Urinary bladder (tissue), 4 donors: ENCODE data around the gene SPHKAP. TPM values are rescaled to one million over a fixed set of nuclear protein-coding genes. Genes with fewer than 3 reads are reported as not detected.
"Not testable (repeated sequence)": the region's sequence is repeated elsewhere in the genome, so short reads cannot be mapped to it uniquely, and the experiment has no call there.

Experiments used
- DNase-seq: peaks from one replicate; pipeline ENCODE4 v3.0.0-alpha.2; 2015; ENCODE audit errors: extremely low spot score
- H3K27ac ChIP-seq: one replicate; pipeline ENCODE4 v1.5.1; 2013; ENCODE audit warnings: low read depth, mild to moderate bottlenecking, moderate library complexity
- H3K36me3 ChIP-seq: one replicate; pipeline ENCODE4 v1.6.1; 2013; ENCODE audit warnings: mild to moderate bottlenecking, moderate library complexity; ENCODE audit not compliant: insufficient read depth
- H3K4me1 ChIP-seq: one replicate; pipeline ENCODE4 v1.6.1; 2013; ENCODE audit warnings: mild to moderate bottlenecking, moderate library complexity; ENCODE audit not compliant: insufficient read depth
- H3K4me3 ChIP-seq: one replicate; pipeline ENCODE4 v1.5.1; 2013; ENCODE audit warnings: low read depth, low read length
- WGBS: extraction: QIAGEN DNeasy Blood & Tissue Kit; methylation state at CpG from one replicate; pipeline ENCODE4 v1.1.7; 2013; 5-methylcytosine and 5-hydroxymethylcytosine counted together
- polyA plus RNA-seq: library from polyadenylated mRNA; stranded (reverse); fragments of 200-250 nt; gene quantifications from one replicate; pipeline ENCODE4 v1.2.3, GENCODE V29; 2013
- small RNA-seq: library from RNA; depleted of rRNA; stranded (forward); fragments of <200 nt; gene quantifications from one replicate; pipeline ENCODE3, GENCODE V24; 2014
- total RNA-seq: library from RNA; depleted of rRNA; stranded (reverse); fragments of >200 nt; gene quantifications from one replicate; pipeline ENCODE4 v1.2.3, GENCODE V29; 2014
- donor health status: healthy with polysubstance abuse.
- donor health status: healthy.

Gene SPHKAP
- total and polyA plus RNA-seq, 2 donors, result 0.11 to 1.1 TPM

GRCh38 chr2:227942021-227942420, 239.5 kb downstream of the SPHKAP start:
- no peaks in the 10 kb centered on the region for H3K4me1 ChIP-seq
- no peak overlapping the region for H3K4me3 ChIP-seq
- no peaks in the 10 kb centered on the region for H3K36me3 ChIP-seq
- DNase-seq, result no peak
- 68% methylated on average over 2 of the region's 2 CpGs for WGBS
- no peak overlapping the region for H3K27ac ChIP-seq

- Histone ChIP-seq H3K4me1 (no peaks in the 10 kb centered on the region), H3K36me3 (no peaks in the 10 kb centered on the region), H3K27ac (no peak overlapping the region), H3K4me3 (no peak overlapping the region)
- 46% methylated on average over 11 of the region's 11 CpGs for WGBS
- DNase-seq, result no peak
These were observed 242.0 kb downstream of the SPHKAP start for GRCh38 chr2:227939271-227940027.

DNA sequence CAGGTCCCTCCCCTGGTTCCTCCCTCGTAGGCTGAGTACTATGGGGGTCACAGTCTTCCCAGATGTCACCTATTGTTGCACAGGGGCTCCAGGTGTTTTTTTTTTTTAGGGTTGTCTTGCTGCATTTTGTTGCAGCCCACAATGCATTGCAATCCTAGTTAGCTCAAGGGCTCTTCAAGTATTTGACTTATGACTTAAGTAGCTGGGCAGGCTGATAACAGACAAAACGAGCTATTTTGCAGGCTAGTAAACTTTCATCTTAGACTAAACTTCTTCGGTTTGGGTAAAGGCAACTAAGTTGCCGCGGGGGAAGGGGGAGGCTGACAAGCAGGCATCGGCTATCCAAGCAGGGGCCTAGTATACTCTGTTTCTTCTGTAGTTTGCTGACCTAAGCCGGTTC, 245.2 kb downstream of the SPHKAP start:
- not testable (repeated sequence) for H3K4me1 ChIP-seq, H3K4me3 ChIP-seq, H3K27ac ChIP-seq, DNase-seq, H3K36me3 ChIP-seq
- 48% methylated on average over 7 of the region's 7 CpGs for WGBS

DNA sequence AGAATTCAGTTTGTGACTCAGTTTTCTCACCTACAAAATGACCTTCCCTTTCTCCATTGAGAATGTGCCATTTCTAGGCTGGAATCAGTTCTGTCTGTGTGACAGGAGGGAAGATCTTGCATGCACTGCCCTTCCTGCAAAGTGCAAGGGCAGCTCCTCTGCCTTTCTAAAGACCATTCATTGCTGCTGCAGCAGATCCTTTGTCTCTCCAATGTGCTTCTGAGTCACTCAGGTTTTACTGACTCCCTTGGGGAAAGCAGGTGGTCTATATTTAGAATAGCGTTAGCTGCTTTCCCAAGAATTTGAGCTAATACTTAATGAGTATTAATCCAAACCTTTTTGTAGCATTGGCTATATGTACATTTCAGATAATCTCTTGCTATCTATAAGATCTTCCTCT, 247.6 kb downstream of the SPHKAP start:
- DNase-seq, result no peak
- Histone ChIP-seq H3K4me1 (no peaks in the 10 kb centered on the region), H3K4me3 (no peak overlapping the region), H3K36me3 (no peaks in the 10 kb centered on the region), H3K27ac (no peak overlapping the region)
- WGBS, result 63% methylated on average over 1 of the region's 1 CpG

DNA sequence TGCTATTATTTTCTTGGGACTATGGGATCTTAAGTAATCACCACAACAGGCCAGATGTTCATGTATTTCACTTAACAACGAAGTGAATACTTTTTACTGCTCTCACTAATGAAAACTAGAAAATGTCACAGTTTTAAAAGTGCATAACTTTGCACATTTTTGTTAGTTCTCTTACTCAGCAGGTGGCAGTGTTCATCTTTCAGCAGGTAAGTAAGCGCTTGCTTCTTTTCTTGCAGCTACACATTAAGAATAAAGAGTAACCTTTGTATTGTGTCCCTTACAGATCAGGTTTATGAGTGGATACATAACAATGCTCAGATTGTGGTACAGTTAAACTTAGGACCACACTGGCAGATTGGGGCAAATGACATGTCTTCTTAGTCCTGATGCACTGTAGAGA, 249.1 kb downstream of the SPHKAP start:
- no peaks in the 10 kb centered on the region for H3K4me1 ChIP-seq
- WGBS, result 73% methylated on average over 2 of the region's 2 CpGs
- no peak overlapping the region for H3K4me3 ChIP-seq
- H3K27ac ChIP-seq, result no peak overlapping the region
- DNase-seq, result no peak
- no peaks in the 10 kb centered on the region for H3K36me3 ChIP-seq

GRCh38 chr2:227932001-227932400, 249.5 kb downstream of the SPHKAP start:
- H3K4me3 ChIP-seq, result no peak overlapping the region
- no peak overlapping the region for H3K27ac ChIP-seq
- 87% methylated on average over 6 of the region's 6 CpGs for WGBS
- H3K36me3 ChIP-seq, result no peaks in the 10 kb centered on the region
- no peak for DNase-seq
- H3K4me1 ChIP-seq, result no peaks in the 10 kb centered on the region

Small RNA genes within 50 kb of the gene (small RNA-seq; reads per million reads assigned to genes)
- not detected for gene RNU6-624P
